SK-N-MC (cell line): ENCODE results near the gene APBA2.

Source experiments
- EZH2 ChIP-seq: fragments of 200-600 bp; sonication (generic); IDR thresholded peaks from one replicate; pipeline ENCODE4 v1.6.1; 2017; ENCODE audit warnings: antibody characterized with exemption
- FOXP2 ChIP-seq: optimal IDR thresholded peaks from 2 replicates; pipeline ENCODE3; 2011; ENCODE audit warnings: mild to moderate bottlenecking, moderate library complexity; ENCODE audit not compliant: insufficient read depth; ENCODE audit errors: extremely low read length, control extremely low read depth
- POLR2AphosphoS5 ChIP-seq: IDR thresholded peaks from 2 replicates; pipeline ENCODE4 v1.6.1; 2012; ENCODE audit warnings: mild to moderate bottlenecking, low read depth, low read length, borderline replicate concordance

- no peak for TF ChIP-seq EZH2
- TF ChIP-seq POLR2AphosphoS5, result no peak
- TF ChIP-seq FOXP2, result no peak
Observed at GRCh38 chr15:28990390-28990789, 104.6 kb downstream of the APBA2 start.
